HFFc6 (cell line): ENCODE results near the gene C10orf143. TPM values are rescaled to one million over a fixed set of nuclear protein-coding genes. Genes with fewer than 3 reads are reported as not detected.
"Not testable (repeated sequence)": the region's sequence is repeated elsewhere in the genome, so short reads cannot be mapped to it uniquely, and the experiment has no call there.

Experiments used
- DNase-seq: peaks from one replicate; pipeline ENCODE4 v3.0.0-alpha.2; 2018
- H3K27ac Mint-ChIP-seq: 2 replicates; pipeline ENCODE4 v1.8.0; 2020; ENCODE audit warnings: mild to moderate bottlenecking, mixed read lengths
- H3K27me3 Mint-ChIP-seq: 2 replicates; pipeline ENCODE4 v1.8.0; 2021; ENCODE audit warnings: mild to moderate bottlenecking, moderate library complexity, mixed read lengths; ENCODE audit not compliant: insufficient read depth
- H3K36me3 Mint-ChIP-seq: 2 replicates; pipeline ENCODE4 v1.8.0; 2021; ENCODE audit warnings: low read depth, mixed read lengths
- H3K4me1 Mint-ChIP-seq: 2 replicates; pipeline ENCODE4 v1.8.0; 2020; ENCODE audit warnings: low read depth, mixed read lengths
- H3K4me3 Mint-ChIP-seq: 2 replicates; pipeline ENCODE4 v1.8.0; 2020; ENCODE audit warnings: mild to moderate bottlenecking, moderate library complexity, mixed read lengths
- H3K9me3 Mint-ChIP-seq: 2 replicates; pipeline ENCODE4 v1.8.0; 2020; ENCODE audit warnings: mild to moderate bottlenecking, mixed read lengths
- total RNA-seq, 6 experiments: library from RNA; stranded (reverse); fragmentation: NEBNext Ultra II Directional; extraction: Animal tissue kit (Norgen Biotek cat#: 25700); gene quantifications; 2 replicates in 1 of 6; 3 replicates in 5 of 6; pipeline ENCODE4 v1.2.3, GENCODE V29; 2021
- TF ChIP-seq, protein P1 (sequence below): fragments of 200-600 bp; sonication (generic); IDR thresholded peaks from 2 replicates; pipeline ENCODE4 v1.5.0; 2021; ENCODE audit warnings: antibody characterized with exemption, mild to moderate bottlenecking

The C10orf143 gene
- total RNA-seq, 6 experiments from 2014 or later = 1.9 to 2.6 (median 2.4) TPM

DNA sequence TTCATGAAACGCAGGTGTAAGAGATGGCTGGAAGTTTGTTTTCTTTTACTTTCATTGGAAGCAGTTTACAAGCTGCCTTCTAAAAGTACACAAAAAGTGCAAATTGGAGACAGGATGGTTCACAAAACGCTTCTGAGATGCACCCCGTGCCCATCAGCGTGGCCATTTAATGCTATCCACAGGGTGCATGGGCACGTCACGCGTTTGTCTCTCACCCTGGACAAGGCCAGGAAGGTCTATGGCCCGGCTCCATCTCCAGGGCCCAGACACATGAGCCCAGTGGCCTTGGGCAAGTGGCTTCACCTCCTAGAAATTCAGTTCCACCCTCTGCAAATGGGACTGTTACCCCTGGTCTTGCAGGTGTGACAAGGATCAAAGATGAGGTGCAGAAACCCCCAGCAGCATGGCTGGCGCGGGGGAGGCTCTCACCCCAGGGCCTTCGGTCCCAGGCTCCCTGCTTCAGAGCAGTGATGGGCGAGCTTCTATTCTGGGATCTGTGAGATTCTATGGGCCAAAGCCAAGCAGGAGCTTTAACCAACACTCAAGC is 85.8 kb downstream of the C10orf143 start:
- Mint-ChIP-seq H3K4me1 (peaks cover 76% of the 10 kb centered on the region), H3K9me3 (no peaks in the 10 kb centered on the region), H3K4me3 (no peak overlapping the region), H3K36me3 (no peaks in the 10 kb centered on the region), H3K27me3 (no peaks in the 10 kb centered on the region), H3K27ac (0 out of 2 replicates have a peak overlapping the region, but pooled peaks have one; percentile 97)
- DNase-seq = no peak
- TF ChIP-seq, protein P1, sequence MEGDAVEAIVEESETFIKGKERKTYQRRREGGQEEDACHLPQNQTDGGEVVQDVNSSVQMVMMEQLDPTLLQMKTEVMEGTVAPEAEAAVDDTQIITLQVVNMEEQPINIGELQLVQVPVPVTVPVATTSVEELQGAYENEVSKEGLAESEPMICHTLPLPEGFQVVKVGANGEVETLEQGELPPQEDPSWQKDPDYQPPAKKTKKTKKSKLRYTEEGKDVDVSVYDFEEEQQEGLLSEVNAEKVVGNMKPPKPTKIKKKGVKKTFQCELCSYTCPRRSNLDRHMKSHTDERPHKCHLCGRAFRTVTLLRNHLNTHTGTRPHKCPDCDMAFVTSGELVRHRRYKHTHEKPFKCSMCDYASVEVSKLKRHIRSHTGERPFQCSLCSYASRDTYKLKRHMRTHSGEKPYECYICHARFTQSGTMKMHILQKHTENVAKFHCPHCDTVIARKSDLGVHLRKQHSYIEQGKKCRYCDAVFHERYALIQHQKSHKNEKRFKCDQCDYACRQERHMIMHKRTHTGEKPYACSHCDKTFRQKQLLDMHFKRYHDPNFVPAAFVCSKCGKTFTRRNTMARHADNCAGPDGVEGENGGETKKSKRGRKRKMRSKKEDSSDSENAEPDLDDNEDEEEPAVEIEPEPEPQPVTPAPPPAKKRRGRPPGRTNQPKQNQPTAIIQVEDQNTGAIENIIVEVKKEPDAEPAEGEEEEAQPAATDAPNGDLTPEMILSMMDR = no peak

DNA sequence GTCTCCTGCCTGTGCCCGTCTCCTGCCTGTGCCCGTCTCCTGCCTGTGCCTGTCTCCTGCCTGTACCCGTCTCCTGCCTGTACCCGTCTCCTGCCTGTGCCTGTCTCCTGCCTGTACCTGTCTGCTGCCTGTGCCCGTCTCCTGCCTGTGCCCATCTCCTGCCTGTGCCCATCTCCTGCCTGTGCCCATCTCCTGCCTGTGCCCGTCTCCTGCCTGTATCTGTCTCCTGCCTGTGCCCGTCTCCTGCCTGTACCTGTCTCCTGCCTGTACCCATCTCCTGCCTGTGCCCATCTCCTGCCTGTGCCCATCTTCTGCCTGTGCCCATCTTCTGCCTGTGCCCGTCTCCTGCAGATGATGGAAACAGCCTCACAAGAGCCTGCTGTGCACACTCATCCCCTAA is 86.3 kb downstream of the C10orf143 start:
- H3K9me3 Mint-ChIP-seq, H3K27me3 Mint-ChIP-seq, H3K4me3 Mint-ChIP-seq, H3K36me3 Mint-ChIP-seq, DNase-seq: not testable (repeated sequence)
- Mint-ChIP-seq H3K4me1 (peaks cover 72% of the 10 kb centered on the region), H3K27ac (peak overlapping the region; percentile 97; the same call in 1 of the 2 replicates)

DNA sequence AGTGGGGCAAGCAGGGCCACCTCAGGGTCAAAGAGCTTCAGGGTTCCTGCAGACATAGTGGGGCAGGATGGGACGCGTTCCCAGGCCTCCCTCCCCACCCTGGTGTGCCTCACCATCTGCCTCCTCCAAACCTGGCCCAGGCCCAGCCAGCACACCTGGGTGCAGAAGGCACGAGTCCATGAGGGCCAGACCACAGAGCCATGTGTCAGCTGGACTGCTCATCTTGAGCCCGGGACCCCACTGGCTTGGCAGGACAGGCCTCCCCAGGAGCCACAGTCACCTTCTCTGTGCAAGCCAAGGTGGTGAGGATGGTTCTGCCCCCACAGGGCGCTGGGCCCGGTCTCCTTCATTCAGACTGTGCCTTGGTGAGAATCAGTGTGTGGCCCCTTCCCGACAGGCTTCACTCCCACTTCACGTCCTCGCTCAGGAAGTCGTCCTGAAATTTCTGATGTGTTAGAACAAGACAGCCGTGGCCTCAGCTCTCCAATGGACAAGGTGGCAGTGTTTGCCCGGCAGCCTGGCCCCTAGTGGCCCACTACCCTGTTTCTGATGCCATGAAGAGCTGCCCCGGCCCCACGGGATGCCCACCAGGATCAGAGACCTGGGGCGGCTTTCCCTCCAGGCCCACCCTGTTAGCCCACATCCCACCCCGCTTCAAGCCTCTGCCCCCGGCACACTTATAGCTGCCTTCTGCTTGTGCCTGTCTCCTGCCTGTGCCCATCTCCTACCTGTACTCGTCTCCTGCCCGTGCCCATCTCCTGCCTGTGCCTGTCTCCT is 87.0 kb downstream of the C10orf143 start:
- Mint-ChIP-seq H3K27me3 (no peaks in the 10 kb centered on the region), H3K4me3 (no peak overlapping the region), H3K36me3 (no peaks in the 10 kb centered on the region), H3K9me3 (no peaks in the 10 kb centered on the region), H3K4me1 (peaks cover 72% of the 10 kb centered on the region), H3K27ac (peak overlapping the region; percentile 97)
- TF ChIP-seq, protein P1 = no peak
- DNase-seq = no peak

DNA sequence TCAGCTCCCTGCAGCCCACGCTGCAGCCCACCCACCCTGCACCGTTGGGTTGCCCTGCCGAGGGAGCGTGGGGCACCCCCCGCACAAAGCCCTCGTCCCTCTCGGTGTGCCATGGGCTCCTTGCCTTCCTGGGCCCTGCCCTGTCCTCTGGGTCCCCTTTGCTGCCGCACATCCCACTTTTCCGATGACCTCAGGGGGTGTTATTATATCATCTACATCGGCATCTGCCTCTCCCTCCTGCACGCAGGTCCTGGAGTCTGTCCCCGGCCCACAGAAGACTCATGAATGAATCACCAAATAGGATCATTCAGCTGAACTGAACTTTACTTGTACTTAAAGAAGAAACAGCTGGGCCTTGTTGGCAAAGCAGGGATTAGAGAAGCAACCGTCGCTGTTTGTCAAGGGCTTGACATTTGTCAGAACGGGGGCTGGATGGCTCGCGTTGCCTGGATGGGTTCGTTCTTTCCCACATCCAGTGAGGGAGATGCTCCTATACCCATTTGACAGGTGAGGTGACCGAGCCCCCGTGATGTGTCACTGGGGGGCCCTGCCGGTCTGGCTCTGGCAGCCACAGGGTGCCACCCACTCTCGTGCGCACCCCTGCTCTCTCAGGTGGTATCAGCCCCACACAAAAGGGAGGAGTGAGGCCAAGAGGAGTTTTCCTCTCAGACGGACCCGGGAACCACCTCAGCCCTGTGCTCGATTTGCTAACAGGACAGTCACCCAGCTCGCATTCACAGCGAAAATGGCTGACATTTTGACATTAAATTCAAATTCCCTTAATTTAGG is 87.9 kb downstream of the C10orf143 start:
- H3K4me1 Mint-ChIP-seq = peaks cover 73% of the 10 kb centered on the region
- H3K27me3 Mint-ChIP-seq = no peaks in the 10 kb centered on the region
- H3K36me3 Mint-ChIP-seq = no peaks in the 10 kb centered on the region
- H3K27ac Mint-ChIP-seq = peak overlapping the region; percentile 97
- peak; percentile 96 for DNase-seq
- TF ChIP-seq, protein P1 = no peak
- peak overlapping the region; percentile 61 for H3K4me3 Mint-ChIP-seq
- H3K9me3 Mint-ChIP-seq = no peaks in the 10 kb centered on the region

DNA sequence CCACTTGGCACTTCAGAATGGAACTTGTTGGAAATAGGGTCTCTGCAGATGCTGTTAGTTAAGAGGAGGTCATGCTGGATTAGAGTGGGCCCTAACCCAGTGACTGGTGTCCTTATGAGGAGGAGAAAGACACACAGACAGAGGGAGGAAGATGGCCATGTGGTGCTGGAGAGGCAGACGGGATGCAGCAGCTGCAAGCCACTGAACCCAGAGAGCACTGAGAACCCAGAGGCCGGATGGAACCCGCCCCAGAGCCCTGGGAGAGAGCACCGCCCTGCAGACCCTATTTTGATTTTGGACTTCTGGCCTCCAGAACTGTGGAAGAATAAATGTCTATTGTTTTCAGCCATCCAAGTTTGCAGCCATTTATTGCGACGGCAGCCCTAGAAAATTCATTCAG is 88.5 kb downstream of the C10orf143 start:
- Mint-ChIP-seq H3K36me3 (no peaks in the 10 kb centered on the region), H3K9me3 (no peaks in the 10 kb centered on the region), H3K27ac (peak overlapping the region; percentile 97), H3K4me3 (peak overlapping the region; percentile 70), H3K27me3 (no peaks in the 10 kb centered on the region), H3K4me1 (peaks cover 73% of the 10 kb centered on the region)
- TF ChIP-seq, protein P1 = no peak
- no peak for DNase-seq
